ENCODE measurements around the gene ARFRP1. TPM values are rescaled to one million over a fixed set of nuclear protein-coding genes. Genes with fewer than 3 reads are reported as not detected.

The ARFRP1 gene
- total RNA-seq, 1 experiment from 2014 or later = 74.0 TPM

- peaks cover 27% of the 10 kb centered on the region for H3K4me1 Mint-ChIP-seq (ENCODE audit: low read depth, unreplicated experiment)
- no peaks in the 10 kb centered on the region for H3K9me3 Mint-ChIP-seq (ENCODE audit: low read depth, unreplicated experiment)
- H3K36me3 Mint-ChIP-seq (ENCODE audit: insufficient read depth, unreplicated experiment) = peaks cover 39% of the 10 kb centered on the region
- peak overlapping the region; percentile 93 for H3K4me3 Mint-ChIP-seq (ENCODE audit: low read depth, unreplicated experiment)
- no peak overlapping the region for H3K27ac Mint-ChIP-seq (ENCODE audit: unreplicated experiment)
- peaks cover 10% of the 10 kb centered on the region for H3K27me3 Mint-ChIP-seq (ENCODE audit: unreplicated experiment)
- intact Hi-C loops (cut with micrococcal nuclease; ENCODE audit: unreplicated experiment) = no loop called here
- TF ChIP-seq, protein P1, sequence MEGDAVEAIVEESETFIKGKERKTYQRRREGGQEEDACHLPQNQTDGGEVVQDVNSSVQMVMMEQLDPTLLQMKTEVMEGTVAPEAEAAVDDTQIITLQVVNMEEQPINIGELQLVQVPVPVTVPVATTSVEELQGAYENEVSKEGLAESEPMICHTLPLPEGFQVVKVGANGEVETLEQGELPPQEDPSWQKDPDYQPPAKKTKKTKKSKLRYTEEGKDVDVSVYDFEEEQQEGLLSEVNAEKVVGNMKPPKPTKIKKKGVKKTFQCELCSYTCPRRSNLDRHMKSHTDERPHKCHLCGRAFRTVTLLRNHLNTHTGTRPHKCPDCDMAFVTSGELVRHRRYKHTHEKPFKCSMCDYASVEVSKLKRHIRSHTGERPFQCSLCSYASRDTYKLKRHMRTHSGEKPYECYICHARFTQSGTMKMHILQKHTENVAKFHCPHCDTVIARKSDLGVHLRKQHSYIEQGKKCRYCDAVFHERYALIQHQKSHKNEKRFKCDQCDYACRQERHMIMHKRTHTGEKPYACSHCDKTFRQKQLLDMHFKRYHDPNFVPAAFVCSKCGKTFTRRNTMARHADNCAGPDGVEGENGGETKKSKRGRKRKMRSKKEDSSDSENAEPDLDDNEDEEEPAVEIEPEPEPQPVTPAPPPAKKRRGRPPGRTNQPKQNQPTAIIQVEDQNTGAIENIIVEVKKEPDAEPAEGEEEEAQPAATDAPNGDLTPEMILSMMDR (IDR thresholded peaks at IDR 0.05; ENCODE audit: unreplicated experiment) = no peak
- CTCF ChIA-PET = no interaction called here
- BruUV-seq (replicated peaks) = no TSS peak
- no peak for DNase-seq
Measured at GRCh38 chr20:63659370-63659769, 48.4 kb downstream of the ARFRP1 start.

DNA sequence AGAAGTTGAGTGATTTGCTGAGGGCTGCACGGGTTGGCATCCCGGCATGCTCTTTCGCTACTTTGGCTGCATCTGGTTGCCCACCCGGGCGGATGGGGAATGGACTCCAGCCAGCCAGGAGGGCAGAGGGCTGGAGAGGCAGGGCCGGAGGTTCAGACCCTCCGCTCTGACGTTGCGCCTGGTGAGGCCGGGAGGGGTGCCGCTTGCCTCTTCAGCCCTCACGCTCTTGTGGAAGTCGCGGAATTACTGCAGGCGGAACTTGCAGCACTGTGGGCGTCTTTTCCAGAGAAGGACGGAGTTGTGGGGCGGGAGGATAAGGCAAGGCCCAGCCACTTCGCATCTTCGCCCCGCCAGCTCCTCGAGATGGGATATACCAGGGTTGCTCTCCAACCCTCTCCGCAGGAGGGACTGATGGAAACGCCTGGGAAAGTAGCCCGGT, 49.0 kb downstream of the ARFRP1 start:
- BruUV-seq (replicated peaks) = no TSS peak
- CTCF ChIA-PET = interaction anchor here (0.8 to 1.1 kb wide), 8 partner anchors 17 to 322 kb away, joined by 3 to 13 read pairs (median 3); partner anchors contain the start of genes ARFRP1, PRPF6, PTK6 and ZGPAT
- Mint-ChIP-seq H3K36me3 (ENCODE audit: insufficient read depth, unreplicated experiment) (peaks cover 39% of the 10 kb centered on the region), H3K27ac (ENCODE audit: unreplicated experiment) (peak overlapping the region; percentile 73), H3K4me3 (ENCODE audit: low read depth, unreplicated experiment) (peak overlapping the region; percentile 93), H3K9me3 (ENCODE audit: low read depth, unreplicated experiment) (no peaks in the 10 kb centered on the region), H3K4me1 (ENCODE audit: low read depth, unreplicated experiment) (peaks cover 31% of the 10 kb centered on the region), H3K27me3 (ENCODE audit: unreplicated experiment) (peaks cover 16% of the 10 kb centered on the region)
- intact Hi-C loops (cut with micrococcal nuclease; ENCODE audit: unreplicated experiment) = no loop called here
- TF ChIP-seq, protein P1 (IDR thresholded peaks at IDR 0.05; ENCODE audit: unreplicated experiment) = no peak
- DNase-seq = no peak

GRCh38 chr20:63657937-63658748, 49.6 kb downstream of the ARFRP1 start, which contains the start of gene RTEL1:
TSS of gene RTEL1 (plus strand) at chr20:63658312. CDS start at chr20:63659403, 1,091 bp downstream.
- TF ChIP-seq, protein P1 (IDR thresholded peaks at IDR 0.05; ENCODE audit: unreplicated experiment) = no peak
- Mint-ChIP-seq H3K27me3 (ENCODE audit: unreplicated experiment) (peaks cover 22% of the 10 kb centered on the region), H3K4me1 (ENCODE audit: low read depth, unreplicated experiment) (peaks cover 35% of the 10 kb centered on the region), H3K27ac (ENCODE audit: unreplicated experiment) (peak within 1 kb of the TSS; percentile 73), H3K4me3 (ENCODE audit: low read depth, unreplicated experiment) (peak within 1 kb of the TSS; percentile 93), H3K9me3 (ENCODE audit: low read depth, unreplicated experiment) (no peaks in the 10 kb centered on the region), H3K36me3 (ENCODE audit: insufficient read depth, unreplicated experiment) (peaks cover 36% of the 10 kb centered on the region)
- CTCF ChIA-PET = interaction anchor here (0.8 to 1.1 kb wide), 8 partner anchors 16 to 323 kb away, joined by 3 to 13 read pairs (median 3); partner anchors contain the start of genes ARFRP1, PRPF6, PTK6 and ZGPAT
- intact Hi-C loops (cut with micrococcal nuclease; ENCODE audit: unreplicated experiment) = no loop called here
- DNase-seq = peak; percentile 96
- no TSS peak for BruUV-seq (replicated peaks)

GRCh38 chr20:63657260-63657936, 50.4 kb downstream of the ARFRP1 start:
- TF ChIP-seq, protein P1 (IDR thresholded peaks at IDR 0.05; ENCODE audit: unreplicated experiment) = no peak
- BruUV-seq (replicated peaks) = no TSS peak
- intact Hi-C loops (cut with micrococcal nuclease; ENCODE audit: unreplicated experiment) = no loop called here
- Mint-ChIP-seq H3K27me3 (ENCODE audit: unreplicated experiment) (peaks cover 30% of the 10 kb centered on the region), H3K27ac (ENCODE audit: unreplicated experiment) (peak overlapping the region; percentile 73), H3K36me3 (ENCODE audit: insufficient read depth, unreplicated experiment) (peaks cover 31% of the 10 kb centered on the region), H3K9me3 (ENCODE audit: low read depth, unreplicated experiment) (no peaks in the 10 kb centered on the region), H3K4me1 (ENCODE audit: low read depth, unreplicated experiment) (peaks cover 35% of the 10 kb centered on the region), H3K4me3 (ENCODE audit: low read depth, unreplicated experiment) (peak overlapping the region; percentile 93)
- CTCF ChIA-PET = interaction anchor here (1.1 kb wide), 2 partner anchors 50 to 113 kb away, joined by 3 to 6 read pairs; partner anchors contain the start of genes ARFRP1 and ZGPAT
- no peak for DNase-seq
